ENCODE results near the gene CFAP119.

DNA sequence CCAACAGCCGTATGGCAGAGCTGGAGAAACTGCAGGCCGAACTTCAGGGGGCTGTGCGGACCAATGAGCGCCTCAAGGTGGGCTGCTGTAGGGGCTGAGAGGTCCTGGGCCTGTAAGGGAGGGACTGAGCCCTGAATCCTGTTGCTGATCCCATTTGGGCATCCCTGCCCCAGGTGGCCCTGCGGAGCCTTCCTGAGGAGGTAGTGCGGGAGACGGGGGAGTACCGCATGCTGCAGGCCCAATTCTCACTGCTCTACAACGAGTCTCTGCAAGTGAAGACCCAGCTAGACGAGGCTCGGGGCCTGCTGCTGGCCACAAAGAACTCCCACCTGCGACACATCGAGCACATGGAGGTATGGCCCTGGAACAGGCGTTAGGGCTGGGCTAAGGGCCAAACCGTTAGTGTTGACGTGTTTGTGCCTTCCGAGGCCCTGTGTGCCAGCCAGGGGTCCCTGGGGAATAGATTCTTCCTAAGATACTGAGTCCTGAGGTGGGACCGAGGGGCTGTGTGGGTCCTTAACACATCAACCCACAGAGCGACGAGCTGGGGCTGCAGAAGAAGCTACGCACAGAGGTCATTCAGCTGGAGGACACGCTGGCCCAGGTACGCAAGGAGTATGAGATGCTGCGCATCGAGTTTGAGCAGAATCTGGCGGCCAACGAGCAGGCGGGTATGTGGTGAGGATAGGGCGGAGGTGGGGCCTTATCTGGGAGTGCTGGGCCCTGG lies 4.5 kb upstream of the CFAP119 start:
- no peak for TF ChIP-seq CTCF (optimal IDR thresholded peaks at IDR 0.05 in 1 of 3, IDR thresholded peaks at IDR 0.05 in 1 of 3, conservative IDR thresholded peaks at IDR 0.05 in 1 of 3; ENCODE audit: extremely low read depth in 1 of 3, insufficient read depth in 2 of 3, low read length in 3 of 3)
- TF ChIP-seq EZH2 (IDR thresholded peaks at IDR 0.05; ENCODE audit: low read length) = no peak
